Measurements from ENCODE around the gene LILRB5. TPM values are rescaled to one million over a fixed set of nuclear protein-coding genes. Genes with fewer than 3 reads are reported as not detected.
A peak's percentile ranks its signal among the peaks of the same experiment; 100 is the strongest.

LILRB5 gene
- total RNA-seq, 1 experiment from 2014 or later = not detected

DNA sequence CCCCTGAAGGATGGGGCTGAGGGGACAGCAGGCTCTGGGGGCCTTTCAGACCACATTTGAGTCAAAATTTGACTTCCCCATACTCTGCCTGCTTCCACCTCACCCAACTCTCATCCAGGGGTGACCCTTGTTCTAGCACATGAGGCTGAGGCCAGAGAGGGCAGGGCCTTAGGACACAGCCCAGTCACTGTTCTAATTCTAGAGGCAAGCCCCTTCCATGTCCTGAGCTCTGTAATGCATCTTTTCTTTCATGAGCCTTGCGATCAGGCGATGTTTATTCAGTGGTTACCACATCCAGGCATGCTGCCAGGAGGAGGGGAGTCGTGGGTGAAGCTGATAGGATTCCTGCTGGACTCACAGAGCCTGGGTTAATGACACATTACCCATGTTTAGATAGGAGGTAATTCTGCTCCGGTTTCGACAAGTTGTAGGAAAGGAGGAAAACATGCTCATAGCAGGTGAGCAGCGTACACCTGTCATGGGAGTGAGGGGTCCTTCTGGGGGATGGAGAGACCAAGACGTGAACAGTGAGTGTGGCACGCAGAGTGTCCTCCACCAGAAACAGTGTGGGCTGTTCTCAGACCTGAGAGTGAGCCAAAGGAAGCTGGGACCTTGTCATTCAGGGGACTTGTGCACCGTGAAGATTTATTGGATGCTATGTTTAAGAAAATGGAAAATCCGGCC, 47.1 kb downstream of the LILRB5 start:
- ChIA-PET CTCF (interaction anchor here (0.6 kb wide), 1 partner anchor 184 kb away, joined by 6 read pairs; no protein-coding TSS in a partner anchor), POLR2A (ENCODE audit: unreplicated experiment) (interaction anchor here (0.5 to 1.6 kb wide), 4 partner anchors 8 to 341 kb away, joined by 3 to 18 read pairs (median 3); partner anchors contain the start of genes LENG9, MBOAT7 and TSEN34)
- no peaks in the 10 kb centered on the region for H3K9me3 ChIP-seq (ENCODE audit: low read length)
- no peak overlapping the region for H3K9ac ChIP-seq (ENCODE audit: low read length)
- H3K79me2 ChIP-seq (ENCODE audit: low read length) = peaks cover 48% of the 10 kb centered on the region
- TF ChIP-seq EZH2phosphoT487 (IDR thresholded peaks at IDR 0.05; ENCODE audit: borderline replicate concordance, low read length) (no peak), EZH2 (IDR thresholded peaks at IDR 0.05; ENCODE audit: low read length, unreplicated experiment) (no peak)
- TF ChIP-seq, protein P1, sequence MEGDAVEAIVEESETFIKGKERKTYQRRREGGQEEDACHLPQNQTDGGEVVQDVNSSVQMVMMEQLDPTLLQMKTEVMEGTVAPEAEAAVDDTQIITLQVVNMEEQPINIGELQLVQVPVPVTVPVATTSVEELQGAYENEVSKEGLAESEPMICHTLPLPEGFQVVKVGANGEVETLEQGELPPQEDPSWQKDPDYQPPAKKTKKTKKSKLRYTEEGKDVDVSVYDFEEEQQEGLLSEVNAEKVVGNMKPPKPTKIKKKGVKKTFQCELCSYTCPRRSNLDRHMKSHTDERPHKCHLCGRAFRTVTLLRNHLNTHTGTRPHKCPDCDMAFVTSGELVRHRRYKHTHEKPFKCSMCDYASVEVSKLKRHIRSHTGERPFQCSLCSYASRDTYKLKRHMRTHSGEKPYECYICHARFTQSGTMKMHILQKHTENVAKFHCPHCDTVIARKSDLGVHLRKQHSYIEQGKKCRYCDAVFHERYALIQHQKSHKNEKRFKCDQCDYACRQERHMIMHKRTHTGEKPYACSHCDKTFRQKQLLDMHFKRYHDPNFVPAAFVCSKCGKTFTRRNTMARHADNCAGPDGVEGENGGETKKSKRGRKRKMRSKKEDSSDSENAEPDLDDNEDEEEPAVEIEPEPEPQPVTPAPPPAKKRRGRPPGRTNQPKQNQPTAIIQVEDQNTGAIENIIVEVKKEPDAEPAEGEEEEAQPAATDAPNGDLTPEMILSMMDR (conservative IDR thresholded peaks at IDR 0.05; ENCODE audit: low read depth, low read length) = no peak
- peak overlapping the region; percentile 50 for H3K4me2 ChIP-seq (ENCODE audit: low read length)
- H3K36me3 ChIP-seq (ENCODE audit: low read depth, low read length) = peaks cover 40% of the 10 kb centered on the region
- no peak overlapping the region for H3K4me3 ChIP-seq (ENCODE audit: low read length)
- peaks cover 60% of the 10 kb centered on the region for H4K20me1 ChIP-seq (ENCODE audit: low read length)
- intact Hi-C loops (cut with micrococcal nuclease) = no loop called here
- H3K4me1 ChIP-seq (ENCODE audit: insufficient read depth, low read length) = peaks cover 36% of the 10 kb centered on the region
- H3K27me3 ChIP-seq (ENCODE audit: low read length) = no peaks in the 10 kb centered on the region
- ATAC-seq = peak; percentile 91
- H3F3A ChIP-seq (ENCODE audit: low read length, unreplicated experiment) = peaks cover 23% of the 10 kb centered on the region
- peak; percentile 99 for DNase-seq
- H2AFZ ChIP-seq (ENCODE audit: low read length) = no peak overlapping the region
- no peaks in the 10 kb centered on the region for H3K9me2 ChIP-seq (replicated peaks; ENCODE audit: low read length)
- peak overlapping the region; percentile 72 for H3K27ac ChIP-seq (ENCODE audit: low read length)
- BruUV-seq (replicated peaks) = no TSS peak

DNA sequence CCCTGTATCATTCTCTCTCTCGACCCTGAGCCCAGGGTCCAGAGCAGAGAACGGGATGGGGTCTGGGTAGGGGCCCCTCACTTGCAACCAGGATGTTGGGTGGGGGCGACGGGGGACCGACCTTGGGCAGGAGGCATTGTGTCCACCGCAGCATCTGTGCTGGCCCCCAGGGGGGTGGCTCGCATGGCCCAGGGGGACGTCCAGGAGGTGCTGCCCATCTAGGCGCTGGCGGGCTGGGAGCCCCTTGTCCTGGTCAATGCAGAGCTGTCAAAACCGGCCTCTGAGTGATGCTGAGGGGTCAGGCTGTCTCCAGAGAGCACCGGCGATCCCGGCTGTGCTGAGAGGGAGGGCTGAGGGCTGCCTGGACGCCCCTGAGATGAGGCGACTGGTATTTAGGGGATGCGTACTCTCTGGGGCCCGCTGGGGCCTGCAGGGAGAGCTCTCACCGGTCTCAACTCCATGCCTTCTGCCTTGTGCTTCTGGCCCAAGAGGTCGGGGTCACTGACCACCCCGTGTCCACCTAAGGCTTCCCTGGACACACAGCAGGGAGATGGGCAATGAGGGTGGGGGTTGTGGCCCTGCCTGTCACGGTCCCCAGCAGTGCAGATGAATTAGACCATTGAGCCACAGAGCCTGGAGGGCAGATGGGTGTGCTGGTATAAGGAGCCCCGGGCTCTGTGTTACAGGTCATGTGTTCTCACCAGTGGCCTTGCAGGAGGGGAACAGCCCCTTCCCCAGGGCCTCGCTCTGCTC, 47.8 kb downstream of the LILRB5 start:
- DNase-seq = peak; percentile 26
- H3K4me2 ChIP-seq (ENCODE audit: low read length) = peak overlapping the region; percentile 32
- peaks cover 47% of the 10 kb centered on the region for H3K36me3 ChIP-seq (ENCODE audit: low read depth, low read length)
- no peak overlapping the region for H3K4me3 ChIP-seq (ENCODE audit: low read length)
- H3K9ac ChIP-seq (ENCODE audit: low read length) = no peak overlapping the region
- no peaks in the 10 kb centered on the region for H3K9me3 ChIP-seq (ENCODE audit: low read length)
- ATAC-seq = peak; percentile 48
- H2AFZ ChIP-seq (ENCODE audit: low read length) = no peak overlapping the region
- no TSS peak for BruUV-seq (replicated peaks)
- H3F3A ChIP-seq (ENCODE audit: low read length, unreplicated experiment) = peaks cover 31% of the 10 kb centered on the region
- TF ChIP-seq, protein P1 (conservative IDR thresholded peaks at IDR 0.05; ENCODE audit: low read depth, low read length) = no peak
- no peak for TF ChIP-seq EZH2phosphoT487 (IDR thresholded peaks at IDR 0.05; ENCODE audit: borderline replicate concordance, low read length)
- no peak for TF ChIP-seq EZH2 (IDR thresholded peaks at IDR 0.05; ENCODE audit: low read length, unreplicated experiment)
- CTCF ChIA-PET = interaction anchor here (0.6 kb wide), 1 partner anchor 184 kb away, joined by 6 read pairs; no protein-coding TSS in a partner anchor
- H3K79me2 ChIP-seq (ENCODE audit: low read length) = peaks cover 55% of the 10 kb centered on the region
- peak overlapping the region; percentile 72 for H3K27ac ChIP-seq (ENCODE audit: low read length)
- peaks cover 67% of the 10 kb centered on the region for H4K20me1 ChIP-seq (ENCODE audit: low read length)
- POLR2A ChIA-PET (ENCODE audit: unreplicated experiment) = interaction anchor here (0.5 to 1.6 kb wide), 2 partner anchors 19 to 254 kb away, joined by 3 to 18 read pairs; partner anchors contain the start of genes LENG9, MBOAT7 and TSEN34
- H3K27me3 ChIP-seq (ENCODE audit: low read length) = no peaks in the 10 kb centered on the region
- peaks cover 43% of the 10 kb centered on the region for H3K4me1 ChIP-seq (ENCODE audit: insufficient read depth, low read length)
- intact Hi-C loops (cut with micrococcal nuclease) = no loop called here
- no peaks in the 10 kb centered on the region for H3K9me2 ChIP-seq (replicated peaks; ENCODE audit: low read length)
